Neural cell (in vitro differentiated cells): ENCODE measurements around the gene APOE. TPM values are rescaled to one million over a fixed set of nuclear protein-coding genes. Genes with fewer than 3 reads are reported as not detected.
"Not testable (repeated sequence)": the region's sequence is repeated elsewhere in the genome, so short reads cannot be mapped to it uniquely, and the experiment has no call there.

Experiments
- H2AFZ ChIP-seq: fragments of 200-600, 300-800 bp; sonication (generic), shearing (Covaris generic); 2 replicates; pipeline ENCODE4 v1.6.0; 2014; ENCODE audit warnings: low read depth, mild to moderate bottlenecking, antibody characterized with exemption, low read length, moderate library complexity
- H3F3A ChIP-seq: fragments of 200-600 bp; shearing (Covaris generic); 2 replicates; pipeline ENCODE4 v1.6.1; 2016; ENCODE audit warnings: mild to moderate bottlenecking, moderate library complexity, mixed read lengths, antibody characterized with exemption, low read length; ENCODE audit not compliant: insufficient read depth, poor library complexity, severe bottlenecking
- H3K27ac ChIP-seq: fragments of 200-600, 300-800 bp; sonication (generic), shearing (Covaris generic); 2 replicates; pipeline ENCODE4 v1.5.1; 2014; ENCODE audit warnings: mild to moderate bottlenecking, low read length, moderate library complexity
- H3K27me3 ChIP-seq: fragments of 300-800, 200-600 bp; sonication (generic), shearing (Covaris generic); 2 replicates; pipeline ENCODE4 v1.6.0; 2014; ENCODE audit warnings: mild to moderate bottlenecking, low read depth, low read length, moderate library complexity; ENCODE audit not compliant: insufficient read depth
- H3K36me3 ChIP-seq: fragments of 300-800, 200-600 bp; sonication (generic), shearing (Covaris generic); 2 replicates; pipeline ENCODE4 v1.5.1; 2014; ENCODE audit warnings: mild to moderate bottlenecking, antibody characterized with exemption, low read length, moderate library complexity; ENCODE audit not compliant: insufficient read depth
- H3K4me2 ChIP-seq: fragments of 300-800, 200-600 bp; sonication (generic), shearing (Covaris generic); 2 replicates; pipeline ENCODE4 v1.6.0; 2014; ENCODE audit warnings: mild to moderate bottlenecking, low read length
- H3K4me3 ChIP-seq: fragments of 300-800, 200-600 bp; sonication (generic), shearing (Covaris generic); 2 replicates; pipeline ENCODE4 v1.5.1; 2014; ENCODE audit warnings: mild to moderate bottlenecking, low read length, moderate library complexity
- H3K79me2 ChIP-seq: fragments of 200-600 bp; shearing (Covaris generic); replicated peaks from 2 replicates; pipeline ENCODE4 v1.6.0; 2014; ENCODE audit warnings: mild to moderate bottlenecking, low read length, moderate library complexity; ENCODE audit not compliant: insufficient read depth
- H3K9ac ChIP-seq: fragments of 300-800, 200-600 bp; sonication (generic), shearing (Covaris generic); 2 replicates; pipeline ENCODE4 v1.6.1; 2016; ENCODE audit warnings: mild to moderate bottlenecking, low read length, mixed read lengths
- H3K9me2 ChIP-seq: fragments of 200-600 bp; shearing (Covaris generic); 2 replicates; pipeline ENCODE4 v1.6.1; 2016; ENCODE audit warnings: mild to moderate bottlenecking, low read length, mixed read lengths; ENCODE audit not compliant: insufficient read depth
- H3K9me3 ChIP-seq: fragments of 200-600, 300-800 bp; sonication (generic), shearing (Covaris generic); 2 replicates; pipeline ENCODE4 v1.6.1; 2016; ENCODE audit warnings: mild to moderate bottlenecking, mixed run types, low read length, moderate library complexity, mixed read lengths
- H4K20me1 ChIP-seq: fragments of 200-600 bp; shearing (Covaris generic); 2 replicates; pipeline ENCODE4 v1.6.1; 2016; ENCODE audit warnings: mild to moderate bottlenecking, mixed run types; ENCODE audit not compliant: insufficient read depth
- EP300 ChIP-seq: fragments of 450-650 bp; conservative IDR thresholded peaks from 2 replicates; pipeline ENCODE4 v1.6.1; 2014; ENCODE audit warnings: antibody characterized with exemption, mild to moderate bottlenecking, moderate library complexity; ENCODE audit not compliant: poor library complexity, severe bottlenecking
- EZH2 ChIP-seq: fragments of 200-600, 300-800 bp; shearing (Covaris generic), sonication (generic); IDR thresholded peaks from 2 replicates; pipeline ENCODE4 v1.6.1; 2014; ENCODE audit warnings: antibody characterized with exemption, low read length, borderline replicate concordance, mild to moderate bottlenecking; ENCODE audit not compliant: insufficient read depth, poor library complexity, severe bottlenecking
- MXI1 ChIP-seq: fragments of 450-650 bp; conservative IDR thresholded peaks from 2 replicates; pipeline ENCODE4 v1.6.1; 2014; ENCODE audit warnings: antibody characterized with exemption, mild to moderate bottlenecking; ENCODE audit not compliant: poor library complexity, severe bottlenecking
- POLR2AphosphoS5 ChIP-seq: IDR thresholded peaks from 2 replicates; pipeline ENCODE4 v1.6.1; 2012
- RAD21 ChIP-seq: fragments of 450-650 bp; conservative IDR thresholded peaks from 2 replicates; pipeline ENCODE4 v1.6.1; 2014; ENCODE audit warnings: antibody characterized with exemption, mild to moderate bottlenecking, moderate library complexity
- SMC3 ChIP-seq: fragments of 450-650 bp; conservative IDR thresholded peaks from 2 replicates; pipeline ENCODE4 v1.6.1; 2014; ENCODE audit warnings: antibody characterized with exemption, mild to moderate bottlenecking, moderate library complexity; ENCODE audit not compliant: poor library complexity
- TAF1 ChIP-seq: IDR thresholded peaks from 2 replicates; pipeline ENCODE4 v1.6.1; 2012; ENCODE audit warnings: low read depth
- polyA plus RNA-seq: library from polyadenylated mRNA; depleted of rRNA; stranded (reverse); fragments of >200 nt; gene quantifications from 2 replicates; pipeline ENCODE4 v1.2.3, GENCODE V29; 2014
- TF ChIP-seq, protein P1 (sequence below): fragments of 450-650 bp; IDR thresholded peaks from 2 replicates; pipeline ENCODE4 v1.5.1; 2014; ENCODE audit warnings: antibody characterized with exemption, mild to moderate bottlenecking, moderate library complexity; ENCODE audit not compliant: poor library complexity, severe bottlenecking
- TF ChIP-seq, protein P2 (sequence below): IDR thresholded peaks from 2 replicates; pipeline ENCODE4 v1.6.1; 2012; ENCODE audit warnings: borderline replicate concordance

The APOE gene
- polyA plus RNA-seq, 1 donor from 2014 or later, result 8.7 TPM

DNA sequence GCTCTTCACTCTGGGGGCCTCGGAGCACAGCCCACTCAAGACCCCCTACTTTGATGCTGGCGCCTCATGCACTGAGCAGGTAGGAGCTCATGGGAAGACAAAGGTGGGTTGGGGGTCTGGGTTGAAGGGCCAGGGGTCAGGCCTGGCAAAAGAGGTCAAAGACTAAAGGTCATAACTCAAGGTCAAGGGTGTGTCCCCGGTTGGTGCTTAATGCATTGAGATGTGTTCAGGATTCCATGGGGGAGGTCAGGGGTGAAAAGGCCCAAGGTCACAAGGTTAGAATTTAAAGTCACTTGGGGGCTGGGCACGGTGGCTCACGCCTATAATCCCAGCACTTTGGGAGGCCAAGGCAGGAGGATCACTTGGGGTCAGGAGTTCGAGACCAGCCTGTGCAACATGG is 19.5 kb upstream of the APOE start:
- Histone ChIP-seq H3K4me2 (no peak overlapping the region), H3K27ac (no peak overlapping the region), H2AFZ (no peak overlapping the region), H3K4me3 (no peak overlapping the region), H3K9me3 (no peaks in the 10 kb centered on the region), H3F3A (no peaks in the 10 kb centered on the region), H4K20me1 (no peaks in the 10 kb centered on the region), H3K79me2 (no peaks in the 10 kb centered on the region), H3K27me3 (no peaks in the 10 kb centered on the region), H3K9ac (no peak overlapping the region), H3K36me3 (no peaks in the 10 kb centered on the region), H3K9me2 (no peaks in the 10 kb centered on the region)
- TF ChIP-seq EZH2, result no peak
- TF ChIP-seq RAD21, result no peak
- TF ChIP-seq, protein P1, sequence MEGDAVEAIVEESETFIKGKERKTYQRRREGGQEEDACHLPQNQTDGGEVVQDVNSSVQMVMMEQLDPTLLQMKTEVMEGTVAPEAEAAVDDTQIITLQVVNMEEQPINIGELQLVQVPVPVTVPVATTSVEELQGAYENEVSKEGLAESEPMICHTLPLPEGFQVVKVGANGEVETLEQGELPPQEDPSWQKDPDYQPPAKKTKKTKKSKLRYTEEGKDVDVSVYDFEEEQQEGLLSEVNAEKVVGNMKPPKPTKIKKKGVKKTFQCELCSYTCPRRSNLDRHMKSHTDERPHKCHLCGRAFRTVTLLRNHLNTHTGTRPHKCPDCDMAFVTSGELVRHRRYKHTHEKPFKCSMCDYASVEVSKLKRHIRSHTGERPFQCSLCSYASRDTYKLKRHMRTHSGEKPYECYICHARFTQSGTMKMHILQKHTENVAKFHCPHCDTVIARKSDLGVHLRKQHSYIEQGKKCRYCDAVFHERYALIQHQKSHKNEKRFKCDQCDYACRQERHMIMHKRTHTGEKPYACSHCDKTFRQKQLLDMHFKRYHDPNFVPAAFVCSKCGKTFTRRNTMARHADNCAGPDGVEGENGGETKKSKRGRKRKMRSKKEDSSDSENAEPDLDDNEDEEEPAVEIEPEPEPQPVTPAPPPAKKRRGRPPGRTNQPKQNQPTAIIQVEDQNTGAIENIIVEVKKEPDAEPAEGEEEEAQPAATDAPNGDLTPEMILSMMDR, result no peak
- TF ChIP-seq SMC3, result no peak
- no peak for TF ChIP-seq POLR2AphosphoS5
- no peak for TF ChIP-seq TAF1
- TF ChIP-seq EP300, result no peak
- no peak for TF ChIP-seq MXI1
- TF ChIP-seq, protein P2, sequence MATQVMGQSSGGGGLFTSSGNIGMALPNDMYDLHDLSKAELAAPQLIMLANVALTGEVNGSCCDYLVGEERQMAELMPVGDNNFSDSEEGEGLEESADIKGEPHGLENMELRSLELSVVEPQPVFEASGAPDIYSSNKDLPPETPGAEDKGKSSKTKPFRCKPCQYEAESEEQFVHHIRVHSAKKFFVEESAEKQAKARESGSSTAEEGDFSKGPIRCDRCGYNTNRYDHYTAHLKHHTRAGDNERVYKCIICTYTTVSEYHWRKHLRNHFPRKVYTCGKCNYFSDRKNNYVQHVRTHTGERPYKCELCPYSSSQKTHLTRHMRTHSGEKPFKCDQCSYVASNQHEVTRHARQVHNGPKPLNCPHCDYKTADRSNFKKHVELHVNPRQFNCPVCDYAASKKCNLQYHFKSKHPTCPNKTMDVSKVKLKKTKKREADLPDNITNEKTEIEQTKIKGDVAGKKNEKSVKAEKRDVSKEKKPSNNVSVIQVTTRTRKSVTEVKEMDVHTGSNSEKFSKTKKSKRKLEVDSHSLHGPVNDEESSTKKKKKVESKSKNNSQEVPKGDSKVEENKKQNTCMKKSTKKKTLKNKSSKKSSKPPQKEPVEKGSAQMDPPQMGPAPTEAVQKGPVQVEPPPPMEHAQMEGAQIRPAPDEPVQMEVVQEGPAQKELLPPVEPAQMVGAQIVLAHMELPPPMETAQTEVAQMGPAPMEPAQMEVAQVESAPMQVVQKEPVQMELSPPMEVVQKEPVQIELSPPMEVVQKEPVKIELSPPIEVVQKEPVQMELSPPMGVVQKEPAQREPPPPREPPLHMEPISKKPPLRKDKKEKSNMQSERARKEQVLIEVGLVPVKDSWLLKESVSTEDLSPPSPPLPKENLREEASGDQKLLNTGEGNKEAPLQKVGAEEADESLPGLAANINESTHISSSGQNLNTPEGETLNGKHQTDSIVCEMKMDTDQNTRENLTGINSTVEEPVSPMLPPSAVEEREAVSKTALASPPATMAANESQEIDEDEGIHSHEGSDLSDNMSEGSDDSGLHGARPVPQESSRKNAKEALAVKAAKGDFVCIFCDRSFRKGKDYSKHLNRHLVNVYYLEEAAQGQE, result no peak

DNA sequence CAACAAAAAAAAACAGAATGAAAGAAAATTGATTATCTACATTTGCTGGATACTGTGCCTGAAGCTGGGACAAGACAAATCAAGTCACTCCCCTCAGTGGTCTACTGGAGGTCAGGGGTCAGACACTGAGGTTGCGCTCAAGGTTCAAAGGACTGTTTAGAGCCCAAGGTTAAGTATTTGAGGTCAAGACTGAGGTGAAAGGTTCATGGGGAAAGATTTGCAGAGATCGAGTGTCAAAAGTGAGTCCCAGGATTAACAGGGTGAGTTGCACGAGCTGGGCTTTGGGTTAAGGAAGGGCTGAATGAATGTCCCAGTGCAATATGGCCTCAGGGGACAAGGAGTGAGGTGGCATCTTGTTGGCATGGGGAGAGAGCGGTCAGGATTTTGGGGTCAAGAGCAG is 17.9 kb upstream of the APOE start:
- Histone ChIP-seq H3K4me2 (no peak overlapping the region), H3K27me3 (no peaks in the 10 kb centered on the region), H3K79me2 (peaks cover 12% of the 10 kb centered on the region), H3F3A (no peaks in the 10 kb centered on the region), H4K20me1 (no peaks in the 10 kb centered on the region), H3K9me2 (no peaks in the 10 kb centered on the region), H3K36me3 (no peaks in the 10 kb centered on the region), H3K9ac (no peak overlapping the region), H3K9me3 (no peaks in the 10 kb centered on the region), H3K27ac (no peak overlapping the region), H3K4me3 (no peak overlapping the region), H2AFZ (no peak overlapping the region)
- no peak for TF ChIP-seq TAF1
- TF ChIP-seq, protein P2, result no peak
- no peak for TF ChIP-seq MXI1
- no peak for TF ChIP-seq EP300
- TF ChIP-seq EZH2, result no peak
- no peak for TF ChIP-seq SMC3
- no peak for TF ChIP-seq RAD21

DNA sequence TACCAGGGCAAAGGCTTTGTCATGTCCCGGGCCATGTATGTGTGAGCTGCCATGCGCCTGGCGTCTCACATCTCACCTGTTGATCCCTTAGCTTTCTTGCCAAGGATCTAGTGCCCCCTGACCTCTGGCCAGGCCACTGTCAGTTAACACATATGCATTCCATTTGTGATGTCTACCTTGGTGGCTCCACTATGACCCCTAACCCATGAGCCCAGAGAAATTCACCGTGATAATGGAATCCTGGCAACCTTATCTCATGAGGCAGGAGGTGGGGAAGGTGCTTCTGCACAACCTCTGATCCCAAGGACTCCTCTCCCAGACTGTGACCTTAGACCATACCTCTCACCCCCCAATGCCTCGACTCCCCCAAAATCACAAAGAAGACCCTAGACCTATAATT is 17.3 kb upstream of the APOE start:
- not testable (repeated sequence) for H3K9me2 ChIP-seq, H2AFZ ChIP-seq, H3K4me2 ChIP-seq, H3K36me3 ChIP-seq, H3K4me3 ChIP-seq, H3F3A ChIP-seq, H4K20me1 ChIP-seq, H3K9ac ChIP-seq, H3K27me3 ChIP-seq, H3K9me3 ChIP-seq, H3K27ac ChIP-seq
- H3K79me2 ChIP-seq, result peaks cover 13% of the 10 kb centered on the region
